ENCODE measurements around the gene ASIC4.

GRCh38 chr2:219498280-219499057 lies 15.8 kb upstream of the ASIC4 start, which contains the start of gene GMPPA:
- TF ChIP-seq EP300 (IDR thresholded peaks at IDR 0.05): no peak
- peak in 2 of 3 experiments; percentile 11 to 32 for TF ChIP-seq CTCF (IDR thresholded peaks at IDR 0.05)

Data from esophagus muscularis mucosa (tissue), 3 donors.